ENCODE measurements around the gene FCER1G. TPM values are rescaled to one million over a fixed set of nuclear protein-coding genes. Genes with fewer than 3 reads are reported as not detected.

FCER1G gene
- total and polyA plus RNA-seq, 2 donors (not counting 3 experiments of a cell fraction or from before 2014, with no cell fraction given), result 1.1 to 1.6 TPM

GRCh38 chr1:161206411-161207140, 8.5 kb upstream of the FCER1G start:
- BruUV-seq (replicated peaks), result no TSS peak

GRCh38 chr1:161207173-161207572, 7.9 kb upstream of the FCER1G start:
- Histone ChIP-seq H3K4me3 (replicated peaks in 1 of 3; ENCODE audit: insufficient read depth in 1 of 3, low read depth in 1 of 3, low read length in 3 of 3) (no peak overlapping the region), H3K36me3 (ENCODE audit: control insufficient read depth in 2 of 2, extremely low read depth in 1 of 2, insufficient read depth in 2 of 2, low read length in 2 of 2) (peaks cover 21 to 34% of the 10 kb centered on the region in 2 experiments), H3K79me2 (ENCODE audit: control insufficient read depth, insufficient read depth, low read length) (peaks cover 36% of the 10 kb centered on the region), H3K4me2 (ENCODE audit: insufficient read depth, low read length) (no peak overlapping the region), H3K27ac (ENCODE audit: insufficient read depth, low read depth, low read length) (peak overlapping the region; percentile 35), H3K9me1 (replicated peaks; ENCODE audit: control insufficient read depth, extremely low read depth, insufficient read depth, low read length) (no peaks in the 10 kb centered on the region), H3K9me3 (replicated peaks; ENCODE audit: control insufficient read depth, insufficient read depth, low read length) (no peaks in the 10 kb centered on the region), H4K20me1 (replicated peaks; ENCODE audit: control insufficient read depth, extremely low read depth, insufficient read depth, low read length) (no peaks in the 10 kb centered on the region), H3K9ac (replicated peaks; ENCODE audit: extremely low read depth, insufficient read depth, low read length) (no peak overlapping the region), H3K27me3 (ENCODE audit: control insufficient read depth in 2 of 2, insufficient read depth in 2 of 2, low read length in 2 of 2) (no peaks in the 10 kb centered on the region), H3K4me1 (ENCODE audit: control insufficient read depth, extremely low read depth, insufficient read depth, low read length) (peaks cover 17% of the 10 kb centered on the region), H2AFZ (ENCODE audit: low read depth, low read length) (no peak overlapping the region)
- intact Hi-C loops (cut with micrococcal nuclease), result no loop called here
- ChIA-PET CTCF (interaction anchor here (0.8 to 3.5 kb wide), 9 partner anchors 8 to 175 kb away, joined by 3 to 20 read pairs (median 4); partner anchors contain the start of genes ADAMTS4, FCER1G and TOMM40L), POLR2A (no interaction called here)
- no peak for FAIRE-seq
- no TSS peak for BruUV-seq (replicated peaks)
- no peak for DNase-seq (ENCODE audit: low read depth, low spot score)
- TF ChIP-seq GATA2 (IDR thresholded peaks at IDR 0.05; ENCODE audit: insufficient read depth, insufficient read length, low read depth, low read length), result no peak
- TF ChIP-seq MAX (IDR thresholded peaks at IDR 0.05; ENCODE audit: insufficient read depth, insufficient read length), result no peak
- no peak for TF ChIP-seq FOS (IDR thresholded peaks at IDR 0.05; ENCODE audit: borderline replicate concordance, insufficient read depth, low read length)
- no peak for TF ChIP-seq JUN (IDR thresholded peaks at IDR 0.05; ENCODE audit: borderline replicate concordance, insufficient read depth, insufficient read length, low read depth)
- TF ChIP-seq POLR2AphosphoS5 (IDR thresholded peaks at IDR 0.05; ENCODE audit: insufficient read depth, low read depth, low read length), result no peak
- dilution Hi-C loops (cut with MboI; ENCODE audit: extremely low pct_ligation_motif_present, low sequenced_read_pairs), result no loop called here

More at GRCh38 chr1:161206411-161207140, 8.5 kb upstream of the FCER1G start:
- intact Hi-C loops (cut with micrococcal nuclease), result no loop called here
- dilution Hi-C loops (cut with MboI; ENCODE audit: extremely low pct_ligation_motif_present, low sequenced_read_pairs), result no loop called here
- Histone ChIP-seq H3K9me1 (replicated peaks; ENCODE audit: control insufficient read depth, extremely low read depth, insufficient read depth, low read length) (no peaks in the 10 kb centered on the region), H3K9ac (replicated peaks; ENCODE audit: extremely low read depth, insufficient read depth, low read length) (no peak overlapping the region), H2AFZ (ENCODE audit: low read depth, low read length) (no peak overlapping the region), H3K27me3 (ENCODE audit: control insufficient read depth in 2 of 2, insufficient read depth in 2 of 2, low read length in 2 of 2) (no peaks in the 10 kb centered on the region), H3K36me3 (ENCODE audit: control insufficient read depth in 2 of 2, extremely low read depth in 1 of 2, insufficient read depth in 2 of 2, low read length in 2 of 2) (peaks cover 19 to 29% of the 10 kb centered on the region in 2 experiments), H3K79me2 (ENCODE audit: control insufficient read depth, insufficient read depth, low read length) (peaks cover 36% of the 10 kb centered on the region), H4K20me1 (replicated peaks; ENCODE audit: control insufficient read depth, extremely low read depth, insufficient read depth, low read length) (no peaks in the 10 kb centered on the region), H3K27ac (ENCODE audit: insufficient read depth, low read depth, low read length) (peak overlapping the region; percentile 35), H3K4me3 (replicated peaks in 1 of 3; ENCODE audit: insufficient read depth in 1 of 3, low read depth in 1 of 3, low read length in 3 of 3) (no peak overlapping the region), H3K4me1 (ENCODE audit: control insufficient read depth, extremely low read depth, insufficient read depth, low read length) (peaks cover 20% of the 10 kb centered on the region), H3K4me2 (ENCODE audit: insufficient read depth, low read length) (no peak overlapping the region), H3K9me3 (replicated peaks; ENCODE audit: control insufficient read depth, insufficient read depth, low read length) (no peaks in the 10 kb centered on the region)
- FAIRE-seq, result no peak
- no peak for DNase-seq (ENCODE audit: low read depth, low spot score)
- TF ChIP-seq EZH2 (IDR thresholded peaks at IDR 0.05; ENCODE audit: borderline replicate concordance, low read depth, low read length, severe bottlenecking) (no peak), JUN (IDR thresholded peaks at IDR 0.05; ENCODE audit: borderline replicate concordance, insufficient read depth, insufficient read length, low read depth) (no peak), FOS (IDR thresholded peaks at IDR 0.05; ENCODE audit: borderline replicate concordance, insufficient read depth, low read length) (peak; percentile 22), POLR2AphosphoS5 (IDR thresholded peaks at IDR 0.05; ENCODE audit: insufficient read depth, low read depth, low read length) (no peak), GATA2 (IDR thresholded peaks at IDR 0.05; ENCODE audit: insufficient read depth, insufficient read length, low read depth, low read length) (no peak), POLR2A (IDR thresholded peaks at IDR 0.05; ENCODE audit: low read depth, low read length) (no peak)
- POLR2A ChIA-PET, result interaction anchor here (0.5 to 0.6 kb wide), 2 partner anchors 11 to 15 kb away, joined by 3 to 4 read pairs; no protein-coding TSS in a partner anchor
- CTCF ChIA-PET, result interaction anchor here (0.7 to 5.1 kb wide), 12 partner anchors 8 to 178 kb away, joined by 3 to 28 read pairs (median 4); partner anchors contain the start of genes ADAMTS4, FCER1G and TOMM40L

Measured in endothelial cell of umbilical vein (primary cell).